IMR-90 (cell line): ENCODE data around the gene ADGRG3. TPM values are rescaled to one million over a fixed set of nuclear protein-coding genes. Genes with fewer than 3 reads are reported as not detected.
A peak's percentile ranks its signal among the peaks of the same experiment; 100 is the strongest.

ENCODE experiments used
- ATAC-seq: fragments of 200-7000 bp; cut with Tn5 transposase; 2 replicates; pipeline ENCODE4 v1.9.1; 2020; ENCODE audit warnings: low read depth, mild to moderate bottlenecking, moderate library complexity
- BruUV-seq: library from RNA; stranded (reverse); fragments of 400-500 nt; replicated peaks from 2 replicates; lab custom pipeline; 2021; lab: Mats Ljungman, UMichigan
- CTCF ChIA-PET: fragments of 300-600 bp; formaldehyde crosslinking; extraction: SDS; loops from one replicate; lab custom pipeline; 2021; ENCODE audit warnings: antibody characterized with exemption; lab: Yijun Ruan, JAX
- POLR2A ChIA-PET: fragments of 300-600 bp; sonication (Branson Sonifier 250); formaldehyde crosslinking; loops from one replicate; lab custom pipeline; 2022; ENCODE audit warnings: antibody characterized with exemption; ENCODE audit not compliant: unreplicated experiment; lab: Charles Lee
- DNase-seq: peaks from one replicate; pipeline ENCODE4 v3.0.0; 2013
- H2AFZ ChIP-seq: replicated peaks from 2 replicates; pipeline ENCODE3; 2013; ENCODE audit warnings: low read length, mild to moderate bottlenecking; ENCODE audit not compliant: poor library complexity
- H2AK5ac ChIP-seq: 2 replicates; pipeline ENCODE4 v1.6.1; 2013; ENCODE audit warnings: low read depth, low read length, inconsistent platforms
- H2AK9ac ChIP-seq: replicated peaks from 2 replicates; pipeline ENCODE3; 2013; ENCODE audit warnings: mild to moderate bottlenecking, low read depth, low read length, moderate library complexity; ENCODE audit not compliant: poor library complexity
- H2BK120ac ChIP-seq: 2 replicates; pipeline ENCODE4 v1.6.1; 2013; ENCODE audit warnings: low read depth, low read length, inconsistent platforms
- H2BK15ac ChIP-seq: 3 replicates; pipeline ENCODE4 v1.6.1; 2013; ENCODE audit warnings: low read depth, low read length, inconsistent platforms
- H2BK20ac ChIP-seq: 2 replicates; pipeline ENCODE4 v1.6.1; 2013; ENCODE audit warnings: low read depth, mild to moderate bottlenecking, inconsistent platforms, low read length, moderate library complexity
- H2BK5ac ChIP-seq: 2 replicates; pipeline ENCODE4 v1.6.1; 2013; ENCODE audit warnings: mild to moderate bottlenecking, low read depth, low read length, inconsistent platforms; ENCODE audit not compliant: poor library complexity, severe bottlenecking
- H3K14ac ChIP-seq: replicated peaks from 2 replicates; pipeline ENCODE4 v1.6.1; 2013; ENCODE audit warnings: low read depth, low read length, inconsistent platforms
- H3K18ac ChIP-seq: 2 replicates; pipeline ENCODE4 v1.6.1; 2013; ENCODE audit warnings: low read depth, low read length, control low read depth
- H3K23ac ChIP-seq: 2 replicates; pipeline ENCODE4 v1.6.1; 2013; ENCODE audit warnings: low read depth, low read length, inconsistent platforms
- H3K27ac ChIP-seq: 2 replicates; pipeline ENCODE4 v1.5.1; 2013; ENCODE audit warnings: mild to moderate bottlenecking, control low read depth, low read length; ENCODE audit not compliant: insufficient read depth
- H3K27me3 ChIP-seq: 2 replicates; pipeline ENCODE4 v1.6.1; 2013; ENCODE audit warnings: low read length; ENCODE audit not compliant: control insufficient read depth, insufficient read depth
- H3K36me3 ChIP-seq: 2 replicates; pipeline ENCODE4 v1.6.1; 2013; ENCODE audit warnings: low read length, mixed read lengths; ENCODE audit not compliant: control insufficient read depth, insufficient read depth
- H3K4ac ChIP-seq: 2 replicates; pipeline ENCODE4 v1.6.1; 2013; ENCODE audit warnings: low read depth, low read length, inconsistent platforms
- H3K4me1 ChIP-seq: 2 replicates; pipeline ENCODE4 v1.6.1; 2013; ENCODE audit warnings: low read length, mixed read lengths; ENCODE audit not compliant: control insufficient read depth, insufficient read depth
- H3K4me2 ChIP-seq: 2 replicates; pipeline ENCODE4 v1.6.1; 2013; ENCODE audit warnings: low read depth, mild to moderate bottlenecking, control low read depth, low read length, moderate library complexity
- H3K4me3 ChIP-seq: 2 replicates; pipeline ENCODE4 v1.5.1; 2013; ENCODE audit warnings: low read depth, mild to moderate bottlenecking, control low read depth, low read length, moderate library complexity; ENCODE audit not compliant: insufficient read depth
- H3K56ac ChIP-seq: 2 replicates; pipeline ENCODE4 v1.6.1; 2013; ENCODE audit warnings: low read length, inconsistent platforms; ENCODE audit not compliant: insufficient read depth; ENCODE audit errors: extremely low read depth
- H3K79me1 ChIP-seq, 2 experiments: 2 replicates each; pipeline ENCODE4 v1.6.1; 2013; ENCODE audit warnings: low read length in 2 of 2, inconsistent platforms in 1 of 2, low read depth in 1 of 2
- H3K9ac ChIP-seq: 2 replicates; pipeline ENCODE4 v1.6.1; 2013; ENCODE audit warnings: low read depth, low read length, control low read depth
- H3K9me1 ChIP-seq: 2 replicates; pipeline ENCODE4 v1.6.1; 2013; ENCODE audit warnings: low read length, inconsistent platforms; ENCODE audit not compliant: insufficient read depth
- H3K9me3 ChIP-seq: 2 replicates; pipeline ENCODE4 v1.6.1; 2013; ENCODE audit warnings: low read length; ENCODE audit not compliant: control insufficient read depth, insufficient read depth
- H4K20me1 ChIP-seq: 2 replicates; pipeline ENCODE4 v1.6.1; 2013; ENCODE audit warnings: low read length, inconsistent platforms; ENCODE audit not compliant: insufficient read depth
- H4K5ac ChIP-seq: 2 replicates; pipeline ENCODE4 v1.6.1; 2013; ENCODE audit warnings: mild to moderate bottlenecking, low read depth, low read length, control low read depth
- H4K8ac ChIP-seq, 2 experiments: 2 replicates each; pipeline ENCODE4 v1.6.1; 2013; ENCODE audit warnings: low read depth in 2 of 2, low read length in 2 of 2, control low read depth in 1 of 2, inconsistent platforms in 1 of 2
- H4K91ac ChIP-seq: 2 replicates; pipeline ENCODE4 v1.6.1; 2013; ENCODE audit warnings: low read depth, low read length, inconsistent platforms; ENCODE audit not compliant: insufficient read depth
- CTCF ChIP-seq: conservative IDR thresholded peaks from 2 replicates; pipeline ENCODE4 v1.5.1; 2012; ENCODE audit warnings: mild to moderate bottlenecking, low read depth, low read length, improper control_type of control experiment
- SMC3 ChIP-seq: fragments of 150-350 bp; IDR thresholded peaks from 2 replicates; pipeline ENCODE4 v1.6.1; 2016; ENCODE audit warnings: low read depth, mild to moderate bottlenecking, antibody characterized with exemption, low read length, moderate library complexity
- WGBS, 2 experiments: methylation state at CpG; one replicate each; pipeline versions ENCODE4 v1.1.5 to v1.1.7; 2013; ENCODE audit warnings: missing lambda C conversion rate in 2 of 2; ENCODE audit not compliant: insufficient read length in 1 of 2; ENCODE audit errors: extremely low coverage in 2 of 2; 5-methylcytosine and 5-hydroxymethylcytosine counted together
- dilution Hi-C: fragments of 300-500 bp; cut with HindIII; formaldehyde crosslinking; loops from one replicate; pipeline ENCODE4 v1.14.3; 2018; ENCODE audit warnings: low sequenced_read_pairs; ENCODE audit not compliant: unreplicated experiment
- in situ Hi-C: fragments of 300-500 bp; cut with MboI; formaldehyde crosslinking; loops from 3 replicates; pipeline ENCODE4 v1.14.3; 2019; ENCODE audit warnings: low sequenced_read_pairs, inconsistent platforms, mixed read lengths
- intact Hi-C: fragments of 100-400 bp; cut with micrococcal nuclease; formaldehyde crosslinking; loops from 2 replicates; pipeline ENCODE4 v1.10.0; 2022
- polyA plus RNA-seq, 3 experiments: library from polyadenylated mRNA; depleted of rRNA; stranded (reverse); fragments of >200 nt; gene quantifications; 2 replicates each; pipeline ENCODE4 v1.2.3, GENCODE V29; 2012; ENCODE audit warnings: low replicate concordance in 1 of 3
- total RNA-seq: library from RNA; depleted of rRNA; stranded (reverse); fragments of >200 nt; gene quantifications from 2 replicates; pipeline ENCODE4 v1.2.3, GENCODE V29; 2012

ADGRG3 gene
- total and polyA plus RNA-seq, 2 of the 4 experiments (the other 2 are of a cell fraction), result not detected

- H2BK20ac ChIP-seq, result no peak overlapping the region
- CTCF ChIA-PET, result no interaction called here
- H3K18ac ChIP-seq, result no peak overlapping the region
- no peak overlapping the region for H2BK120ac ChIP-seq
- BruUV-seq, result no TSS peak
- H2BK5ac ChIP-seq, result no peak overlapping the region
- no peak overlapping the region for H2AK9ac ChIP-seq
- H3K23ac ChIP-seq, result no peak overlapping the region
- no peak overlapping the region for H3K9ac ChIP-seq
- intact Hi-C loops (no loop called here), dilution Hi-C loops (no loop called here), in situ Hi-C loops (no loop called here)
- no peaks in the 10 kb centered on the region for H3K79me1 ChIP-seq
- DNase-seq (no peak), ATAC-seq (no peak)
- no peaks in the 10 kb centered on the region for H3K36me3 ChIP-seq
- no peaks in the 10 kb centered on the region for H3K9me1 ChIP-seq
- WGBS, 2 experiments, result 58% methylated on average over 2 of the region's 7 CpGs; no CpG with 5 or more reads in 1 of the 2 experiments
- H2BK15ac ChIP-seq, result no peak overlapping the region
- H3K27me3 ChIP-seq, result peaks cover 13% of the 10 kb centered on the region
- TF ChIP-seq CTCF (peak; percentile 17; the same call in 1 of the 2 replicates), SMC3 (no peak)
- no peak overlapping the region for H2AK5ac ChIP-seq
- POLR2A ChIA-PET, result no interaction called here
- no peaks in the 10 kb centered on the region for H3K9me3 ChIP-seq
- H4K5ac ChIP-seq, result no peak overlapping the region
- H3K4me1 ChIP-seq, result no peaks in the 10 kb centered on the region
- H4K20me1 ChIP-seq, result no peaks in the 10 kb centered on the region
- H4K8ac ChIP-seq, result no peak overlapping the region
- H3K27ac ChIP-seq, result no peak overlapping the region
- no peak overlapping the region for H4K91ac ChIP-seq
- H2AFZ ChIP-seq, result no peak overlapping the region
- no peak overlapping the region for H3K56ac ChIP-seq
- H3K4ac ChIP-seq, result no peak overlapping the region
- H3K14ac ChIP-seq, result no peak overlapping the region
- no peak overlapping the region for H3K4me3 ChIP-seq
- no peak overlapping the region for H3K4me2 ChIP-seq
Observed at GRCh38 chr16:57723170-57723569, 55.1 kb downstream of the ADGRG3 start.
